DMS114 treated with DMSO at 0.1 percent for 48 hours (cell line): ENCODE data around the gene HSCB.
"Not testable (repeated sequence)": the region's sequence is repeated elsewhere in the genome, so short reads cannot be mapped to it uniquely, and the experiment has no call there.

ENCODE experiments used
- DNase-seq: peaks from one replicate; lab custom pipeline; 2025; ENCODE audit not compliant: unreplicated experiment; lab: John Stamatoyannopoulos, UW

HSCB gene

GRCh38 chr22:28741785-28742561 lies at the start of gene HSCB, which contains the start of gene CHEK2:
HSCB (plus strand) TSS chr22:28742039; CDS start chr22:28742096, 57 bp downstream.
CHEK2 (minus strand) TSS chr22:28741820; CDS start chr22:28734721, 7,099 bp downstream.
- peak; percentile 97 for DNase-seq

- DNase-seq = not testable (repeated sequence)
Observed at GRCh38 chr22:28693041-28693760, 48.6 kb upstream of the HSCB start.

- no peak for DNase-seq
Observed at GRCh38 chr22:28702891-28703290, 38.9 kb upstream of the HSCB start.

- no peak for DNase-seq
Observed at GRCh38 chr22:28703436-28703835, 38.4 kb upstream of the HSCB start.

- DNase-seq = no peak
Observed at GRCh38 chr22:28706845-28707244, 35.0 kb upstream of the HSCB start.

GRCh38 chr22:28710107-28710506 lies 31.7 kb upstream of the HSCB start:
- no peak for DNase-seq

GRCh38 chr22:28710576-28711191 lies 31.2 kb upstream of the HSCB start:
- DNase-seq = no peak

- no peak for DNase-seq
Observed at GRCh38 chr22:28711341-28711740, 30.5 kb upstream of the HSCB start.

- no peak for DNase-seq
Observed at GRCh38 chr22:28711820-28712777, 29.7 kb upstream of the HSCB start.

- DNase-seq = no peak
Observed at GRCh38 chr22:28714043-28714628, 27.7 kb upstream of the HSCB start.

- DNase-seq = no peak
Observed at GRCh38 chr22:28715611-28716010, 26.2 kb upstream of the HSCB start.

GRCh38 chr22:28716686-28717085 lies 25.2 kb upstream of the HSCB start:
- no peak for DNase-seq

GRCh38 chr22:28718044-28718443 lies 23.8 kb upstream of the HSCB start:
- DNase-seq = no peak

GRCh38 chr22:28728002-28728401 lies 13.8 kb upstream of the HSCB start:
- DNase-seq = no peak

- no peak for DNase-seq
Observed at GRCh38 chr22:28728621-28729313, 13.1 kb upstream of the HSCB start.

GRCh38 chr22:28730179-28730578 lies 11.7 kb upstream of the HSCB start:
- DNase-seq = no peak

GRCh38 chr22:28734393-28734792 lies 7.4 kb upstream of the HSCB start:
- DNase-seq = no peak

- DNase-seq = no peak
Observed at GRCh38 chr22:28736301-28737155, 5.3 kb upstream of the HSCB start.

- no peak for DNase-seq
Observed at GRCh38 chr22:28737701-28738100, 4.1 kb upstream of the HSCB start.
